Skin of body (tissue), 3 donors: ENCODE measurements around the gene GALC. TPM values are rescaled to one million over a fixed set of nuclear protein-coding genes. Genes with fewer than 3 reads are reported as not detected.

Experiments used
- DNase-seq: peaks from one replicate; lab custom pipeline; 2025; lab: John Stamatoyannopoulos, UW
- small RNA-seq: library from RNA; depleted of rRNA; stranded (forward); fragments of <200 nt; gene quantifications from one replicate; pipeline ENCODE3, GENCODE V24; 2014; ENCODE audit warnings: low replicate concordance
- total RNA-seq: library from RNA; depleted of rRNA; stranded (reverse); fragments of >200 nt; gene quantifications from one replicate; pipeline ENCODE4 v1.2.3, GENCODE V29; 2014

The GALC gene
- total RNA-seq, 1 donor from 2014 or later = 27.5 TPM

- no peak for DNase-seq
Measured at GRCh38 chr14:87888136-87888999, 104.6 kb downstream of the GALC start.

GRCh38 chr14:87883750-87884149 is 109.2 kb downstream of the GALC start:
- peak; percentile 70 for DNase-seq

Small RNA genes lying within 50 kb of the gene (small RNA-seq; reads per million reads assigned to genes)
- gene RNU6-835P = not detected

Other genes starting within 250 kb of the GALC start
- gene GPR65, start 12.0 kb upstream of the GALC start, total RNA-seq = 1.6 TPM